ENCODE results near the gene GNGT1.

The GNGT1 gene

DNA sequence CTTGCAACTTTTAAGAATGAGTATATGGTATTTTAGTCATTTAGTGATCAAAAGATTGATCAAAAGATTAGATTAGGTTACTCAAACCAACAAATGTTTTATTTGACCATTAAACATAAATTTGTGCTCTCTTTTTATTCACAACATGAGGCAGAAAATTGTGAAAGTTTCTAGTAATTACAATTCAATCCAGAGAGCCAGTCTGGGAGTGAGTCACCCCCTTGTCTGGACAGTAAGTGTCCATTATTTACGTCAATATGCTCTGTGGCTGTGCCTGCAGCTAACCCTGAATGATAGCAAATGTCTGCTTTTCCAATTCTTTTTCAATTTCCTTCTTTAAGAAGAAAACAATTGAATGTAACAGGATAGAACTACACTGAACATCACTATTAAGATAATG, 43.1 kb downstream of the GNGT1 start:
- TF ChIP-seq, protein P1, sequence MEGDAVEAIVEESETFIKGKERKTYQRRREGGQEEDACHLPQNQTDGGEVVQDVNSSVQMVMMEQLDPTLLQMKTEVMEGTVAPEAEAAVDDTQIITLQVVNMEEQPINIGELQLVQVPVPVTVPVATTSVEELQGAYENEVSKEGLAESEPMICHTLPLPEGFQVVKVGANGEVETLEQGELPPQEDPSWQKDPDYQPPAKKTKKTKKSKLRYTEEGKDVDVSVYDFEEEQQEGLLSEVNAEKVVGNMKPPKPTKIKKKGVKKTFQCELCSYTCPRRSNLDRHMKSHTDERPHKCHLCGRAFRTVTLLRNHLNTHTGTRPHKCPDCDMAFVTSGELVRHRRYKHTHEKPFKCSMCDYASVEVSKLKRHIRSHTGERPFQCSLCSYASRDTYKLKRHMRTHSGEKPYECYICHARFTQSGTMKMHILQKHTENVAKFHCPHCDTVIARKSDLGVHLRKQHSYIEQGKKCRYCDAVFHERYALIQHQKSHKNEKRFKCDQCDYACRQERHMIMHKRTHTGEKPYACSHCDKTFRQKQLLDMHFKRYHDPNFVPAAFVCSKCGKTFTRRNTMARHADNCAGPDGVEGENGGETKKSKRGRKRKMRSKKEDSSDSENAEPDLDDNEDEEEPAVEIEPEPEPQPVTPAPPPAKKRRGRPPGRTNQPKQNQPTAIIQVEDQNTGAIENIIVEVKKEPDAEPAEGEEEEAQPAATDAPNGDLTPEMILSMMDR (IDR thresholded peaks at IDR 0.05; ENCODE audit: low read depth, low read length, missing control alignments), result no peak
- no peak overlapping the region for H3K4me3 ChIP-seq (ENCODE audit: low read depth, low read length)
- DNase-seq (ENCODE audit: low read depth), result no peak

DNA sequence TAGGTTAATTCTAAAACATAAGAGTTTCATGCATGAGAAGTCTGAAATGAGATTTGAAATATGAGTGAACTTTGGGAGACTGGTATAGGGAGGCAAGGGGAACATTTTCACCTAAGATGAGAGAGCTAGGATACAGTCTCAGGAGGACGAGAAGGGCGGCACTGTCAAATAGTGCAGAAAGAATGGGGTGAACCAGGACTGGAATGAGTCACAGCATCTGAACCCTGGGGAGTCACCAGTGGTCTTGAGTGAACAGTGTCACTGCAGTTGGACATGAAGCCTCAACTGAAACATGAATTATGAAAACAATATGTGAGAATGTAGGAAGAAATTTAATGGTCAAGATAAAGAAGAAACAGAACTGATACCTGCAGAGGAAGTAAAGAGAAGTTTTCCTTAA, 48.9 kb downstream of the GNGT1 start:
- TF ChIP-seq, protein P1 (IDR thresholded peaks at IDR 0.05; ENCODE audit: low read depth, low read length, missing control alignments), result no peak
- no peak for DNase-seq (ENCODE audit: low read depth)
- no peak overlapping the region for H3K4me3 ChIP-seq (ENCODE audit: low read depth, low read length)

DNA sequence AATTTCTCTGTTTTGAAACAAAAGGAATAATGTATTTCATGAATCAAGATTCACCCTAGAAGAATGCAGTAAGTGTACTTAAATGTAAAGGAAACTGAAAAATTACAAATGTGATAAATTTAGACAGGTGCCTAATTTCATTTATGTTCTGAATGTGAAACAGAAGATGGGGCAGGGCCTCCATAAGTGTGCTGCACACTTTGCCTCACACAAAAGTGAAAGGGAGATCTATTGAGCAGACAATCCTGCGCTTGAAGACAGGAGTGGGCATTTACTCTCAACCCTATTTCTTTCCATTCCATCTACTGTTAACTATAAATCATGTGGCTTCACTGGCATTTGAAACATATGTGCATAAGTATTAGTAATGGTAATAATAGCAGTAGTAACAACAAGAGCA, 51.4 kb downstream of the GNGT1 start:
- TF ChIP-seq, protein P1 (IDR thresholded peaks at IDR 0.05; ENCODE audit: low read depth, low read length, missing control alignments), result no peak
- DNase-seq (ENCODE audit: low read depth), result no peak
- H3K4me3 ChIP-seq (ENCODE audit: low read depth, low read length), result no peak overlapping the region

DNA sequence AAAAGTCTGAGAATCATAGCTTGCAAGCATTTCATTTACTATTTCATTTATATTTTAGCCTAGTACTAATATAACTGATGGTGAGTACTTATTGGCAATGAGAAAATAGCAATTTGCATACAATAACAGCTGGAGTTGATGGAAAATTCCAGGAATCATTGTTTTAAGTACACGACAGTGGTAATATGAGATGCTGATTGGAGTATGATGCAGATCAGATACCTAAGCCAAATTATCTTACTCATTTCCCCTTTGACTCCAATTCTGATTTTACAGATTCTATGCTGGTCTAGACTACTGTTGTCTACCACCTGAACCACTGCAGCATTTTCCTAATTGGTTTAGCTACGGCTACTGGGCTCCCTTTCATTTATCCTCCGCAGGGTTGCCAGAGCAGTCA, 51.8 kb downstream of the GNGT1 start:
- H3K4me3 ChIP-seq (ENCODE audit: low read depth, low read length), result no peak overlapping the region
- TF ChIP-seq, protein P1 (IDR thresholded peaks at IDR 0.05; ENCODE audit: low read depth, low read length, missing control alignments), result no peak
- no peak for DNase-seq (ENCODE audit: low read depth)

DNA sequence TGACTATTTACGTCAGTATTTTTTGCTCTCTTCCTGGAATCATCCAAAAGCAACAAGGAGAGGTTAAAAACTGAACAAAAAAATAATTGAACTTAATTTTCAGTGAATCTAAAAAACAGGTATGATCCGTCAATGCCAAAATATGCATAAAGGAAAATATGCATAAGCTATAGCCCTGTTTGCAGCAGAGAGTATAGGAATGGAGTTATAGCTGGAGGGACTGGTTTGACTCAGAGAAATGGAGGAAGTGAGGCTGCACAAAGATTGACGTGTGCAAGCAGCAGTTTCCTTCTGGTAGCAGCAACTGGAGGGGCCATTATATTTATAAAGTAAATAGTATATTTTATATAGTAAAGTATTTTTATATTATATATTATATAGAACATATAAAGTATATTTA, 52.3 kb downstream of the GNGT1 start:
- H3K4me3 ChIP-seq (ENCODE audit: low read depth, low read length), result no peak overlapping the region
- no peak for DNase-seq (ENCODE audit: low read depth)
- TF ChIP-seq, protein P1 (IDR thresholded peaks at IDR 0.05; ENCODE audit: low read depth, low read length, missing control alignments), result no peak
